KMS-11 (cell line): Measurements from ENCODE around the gene SERPING1.

Source experiments
- H2AFZ ChIP-seq: fragments of 200-600 bp; sonication (generic); 2 replicates; pipeline ENCODE4 v1.6.1; 2016; ENCODE audit warnings: antibody characterized with exemption, mixed run types, low read depth
- H3K27ac ChIP-seq: fragments of 200-600 bp; sonication (generic); 2 replicates; pipeline ENCODE4 v1.6.1; 2016; ENCODE audit warnings: mild to moderate bottlenecking, mixed run types
- H3K27me3 ChIP-seq: fragments of 200-600 bp; sonication (generic); 2 replicates; pipeline ENCODE4 v1.6.1; 2017; ENCODE audit warnings: mild to moderate bottlenecking, low read depth, mixed run types, moderate library complexity; ENCODE audit not compliant: insufficient read depth
- H3K36me3 ChIP-seq: fragments of 200-600 bp; sonication (generic); 2 replicates; pipeline ENCODE4 v1.6.1; 2017; ENCODE audit warnings: mild to moderate bottlenecking, mixed run types; ENCODE audit not compliant: insufficient read depth
- H3K4me1 ChIP-seq: fragments of 200-600 bp; sonication (generic); 2 replicates; pipeline ENCODE4 v1.6.1; 2016; ENCODE audit warnings: mild to moderate bottlenecking, low read depth, mixed run types; ENCODE audit not compliant: poor library complexity, severe bottlenecking
- H3K4me2 ChIP-seq: fragments of 200-600 bp; sonication (generic); 2 replicates; pipeline ENCODE4 v1.7.0; 2016; ENCODE audit warnings: mild to moderate bottlenecking, mixed run types
- H3K4me3 ChIP-seq: fragments of 200-600 bp; sonication (generic); IDR thresholded peaks from 2 replicates; pipeline ENCODE4 v1.6.1; 2017; ENCODE audit warnings: low read depth, low read length, mixed read lengths; ENCODE audit not compliant: insufficient read depth
- H3K79me2 ChIP-seq: fragments of 200-600 bp; sonication (generic); 2 replicates; pipeline ENCODE4 v1.6.1; 2016; ENCODE audit warnings: low read depth, mixed run types; ENCODE audit not compliant: insufficient read depth
- H3K9ac ChIP-seq: fragments of 200-600 bp; sonication (generic); 2 replicates; pipeline ENCODE4 v1.6.1; 2016; ENCODE audit warnings: mild to moderate bottlenecking, mixed run types
- H4K20me1 ChIP-seq: fragments of 200-600 bp; sonication (generic); 2 replicates; pipeline ENCODE4 v1.6.1; 2016; ENCODE audit warnings: mild to moderate bottlenecking, mixed run types; ENCODE audit not compliant: insufficient read depth
- CTCF ChIP-seq: fragments of 200-600 bp; sonication (generic); conservative IDR thresholded peaks from 2 replicates; pipeline ENCODE4 v1.6.1; 2017; ENCODE audit warnings: low read depth, mild to moderate bottlenecking, antibody characterized with exemption, low read length, moderate library complexity, mixed read lengths

SERPING1 gene

GRCh38 chr11:57645689-57646085 is 48.2 kb downstream of the SERPING1 start:
- no peak overlapping the region; the same call in 1 of the 2 replicates for H2AFZ ChIP-seq
- H3K79me2 ChIP-seq = no peaks in the 10 kb centered on the region
- no peak overlapping the region for H3K9ac ChIP-seq
- no peak for TF ChIP-seq CTCF
- H3K4me3 ChIP-seq = no peak overlapping the region
- H3K4me1 ChIP-seq = no peaks in the 10 kb centered on the region
- no peak overlapping the region for H3K4me2 ChIP-seq
- peaks cover 27% of the 10 kb centered on the region for H3K27me3 ChIP-seq
- H3K36me3 ChIP-seq = no peaks in the 10 kb centered on the region
- no peak overlapping the region for H3K27ac ChIP-seq
- H4K20me1 ChIP-seq = no peaks in the 10 kb centered on the region

GRCh38 chr11:57646194-57646798 is 48.8 kb downstream of the SERPING1 start:
- Histone ChIP-seq H3K9ac (no peak overlapping the region), H3K27me3 (peaks cover 27% of the 10 kb centered on the region), H3K27ac (no peak overlapping the region), H4K20me1 (no peaks in the 10 kb centered on the region), H3K4me3 (no peak overlapping the region), H3K4me1 (no peaks in the 10 kb centered on the region), H3K36me3 (no peaks in the 10 kb centered on the region), H2AFZ (no peak overlapping the region), H3K4me2 (no peak overlapping the region), H3K79me2 (no peaks in the 10 kb centered on the region)
- no peak for TF ChIP-seq CTCF

- no peaks in the 10 kb centered on the region for H3K4me1 ChIP-seq
- H3K27me3 ChIP-seq = peaks cover 27% of the 10 kb centered on the region
- no peak overlapping the region for H3K4me3 ChIP-seq
- no peak for TF ChIP-seq CTCF
- H4K20me1 ChIP-seq = no peaks in the 10 kb centered on the region
- H3K9ac ChIP-seq = no peak overlapping the region
- H3K27ac ChIP-seq = no peak overlapping the region
- no peaks in the 10 kb centered on the region for H3K36me3 ChIP-seq
- H3K4me2 ChIP-seq = no peak overlapping the region
- no peaks in the 10 kb centered on the region for H3K79me2 ChIP-seq
- H2AFZ ChIP-seq = no peak overlapping the region
Measured at GRCh38 chr11:57646799-57647303, 49.4 kb downstream of the SERPING1 start.

GRCh38 chr11:57647372-57647771 is 49.9 kb downstream of the SERPING1 start:
- Histone ChIP-seq H3K4me3 (no peak overlapping the region), H3K27me3 (peaks cover 27% of the 10 kb centered on the region), H3K36me3 (no peaks in the 10 kb centered on the region), H3K9ac (no peak overlapping the region), H3K27ac (no peak overlapping the region), H3K4me1 (no peaks in the 10 kb centered on the region), H4K20me1 (no peaks in the 10 kb centered on the region), H3K79me2 (no peaks in the 10 kb centered on the region), H3K4me2 (no peak overlapping the region), H2AFZ (no peak overlapping the region)
- TF ChIP-seq CTCF = no peak
